GM19324 (cell line): Measurements from ENCODE around the gene NPHS1.
"Not testable (repeated sequence)": the region's sequence is repeated elsewhere in the genome, so short reads cannot be mapped to it uniquely, and the experiment has no call there.

Source experiments
- ATAC-seq: cut with Tn5 transposase; IDR thresholded peaks from one replicate; pipeline ENCODE4 v1.9.1; 2021; ENCODE audit warnings: mild to moderate bottlenecking, moderate library complexity; ENCODE audit not compliant: unreplicated experiment, low FRiP score

Gene NPHS1

DNA sequence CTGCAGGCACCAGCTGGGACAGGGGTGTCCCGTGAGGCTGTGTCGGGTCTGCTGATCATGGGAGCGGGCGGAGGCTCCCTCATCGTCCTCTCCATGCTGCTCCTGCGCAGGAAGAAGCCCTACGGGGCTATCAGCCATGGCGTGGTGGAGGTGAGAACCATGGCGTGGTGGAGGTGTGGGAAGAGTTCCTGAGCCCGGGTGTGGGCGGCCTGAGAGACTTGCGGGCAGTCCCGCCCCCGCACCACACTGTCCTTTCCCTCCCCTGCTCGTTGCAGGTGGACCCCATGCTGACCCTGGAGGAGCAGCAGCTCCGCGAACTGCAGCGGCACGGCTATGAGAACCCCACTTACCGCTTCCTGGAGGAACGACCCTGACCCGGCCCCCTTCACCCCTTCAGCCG, 26.8 kb upstream of the NPHS1 start:
- ATAC-seq: no peak

DNA sequence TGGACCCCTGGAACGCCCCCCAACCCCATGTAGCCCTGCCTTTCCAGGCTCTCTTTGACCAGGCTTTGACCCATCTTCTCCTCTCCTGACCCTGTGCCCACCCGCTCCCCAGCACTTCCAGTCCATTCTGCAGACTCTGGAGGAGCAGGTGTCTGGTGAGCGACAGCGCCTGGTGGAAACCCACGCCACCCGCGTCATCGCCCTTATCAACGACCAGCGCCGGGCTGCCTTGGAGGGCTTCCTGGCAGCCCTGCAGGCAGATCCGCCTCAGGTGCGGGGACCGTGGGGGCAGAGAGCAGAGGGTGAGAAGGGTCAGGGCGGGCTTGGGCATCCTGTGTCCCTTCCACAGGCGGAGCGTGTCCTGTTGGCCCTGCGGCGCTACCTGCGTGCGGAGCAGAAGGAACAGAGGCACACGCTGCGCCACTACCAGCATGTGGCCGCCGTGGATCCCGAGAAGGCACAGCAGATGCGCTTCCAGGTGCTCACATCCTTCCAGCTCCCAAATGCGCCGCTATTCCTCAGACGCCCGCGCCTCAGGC, 22.2 kb upstream of the NPHS1 start:
- no peak for ATAC-seq

DNA sequence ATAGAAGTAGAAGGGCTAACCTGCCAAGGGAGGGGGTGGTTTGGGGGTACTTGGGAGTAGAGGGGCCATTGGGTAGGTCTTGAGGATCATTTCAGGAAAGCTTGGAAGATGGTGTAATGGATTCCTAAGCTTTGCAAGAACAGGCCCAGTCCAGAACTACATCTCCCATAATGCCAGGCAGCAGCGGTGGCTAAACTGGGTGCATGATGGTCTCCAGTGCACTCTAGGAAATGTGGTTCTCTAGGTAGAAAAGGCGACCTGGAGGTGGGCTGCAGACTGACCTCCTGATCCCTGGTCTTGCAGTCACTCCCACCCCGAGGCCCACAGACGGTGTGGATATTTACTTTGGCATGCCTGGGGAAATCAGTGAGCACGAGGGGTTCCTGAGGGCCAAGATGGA, 19.9 kb upstream of the NPHS1 start:
- no peak for ATAC-seq

DNA sequence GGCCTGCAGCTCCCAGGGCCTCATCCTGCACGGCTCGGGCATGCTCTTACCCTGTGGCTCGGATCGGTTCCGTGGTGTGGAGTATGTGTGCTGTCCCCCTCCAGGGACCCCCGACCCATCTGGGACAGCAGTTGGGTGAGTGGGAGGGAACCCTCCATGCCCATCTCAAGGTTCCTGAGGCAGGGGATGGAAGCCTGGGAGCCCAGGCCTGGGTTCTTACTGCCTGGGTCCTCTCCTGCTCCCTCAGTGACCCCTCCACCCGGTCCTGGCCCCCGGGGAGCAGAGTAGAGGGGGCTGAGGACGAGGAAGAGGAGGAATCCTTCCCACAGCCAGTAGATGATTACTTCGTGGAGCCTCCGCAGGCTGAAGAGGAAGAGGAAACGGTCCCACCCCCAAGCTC, 19.3 kb upstream of the NPHS1 start:
- ATAC-seq: no peak

DNA sequence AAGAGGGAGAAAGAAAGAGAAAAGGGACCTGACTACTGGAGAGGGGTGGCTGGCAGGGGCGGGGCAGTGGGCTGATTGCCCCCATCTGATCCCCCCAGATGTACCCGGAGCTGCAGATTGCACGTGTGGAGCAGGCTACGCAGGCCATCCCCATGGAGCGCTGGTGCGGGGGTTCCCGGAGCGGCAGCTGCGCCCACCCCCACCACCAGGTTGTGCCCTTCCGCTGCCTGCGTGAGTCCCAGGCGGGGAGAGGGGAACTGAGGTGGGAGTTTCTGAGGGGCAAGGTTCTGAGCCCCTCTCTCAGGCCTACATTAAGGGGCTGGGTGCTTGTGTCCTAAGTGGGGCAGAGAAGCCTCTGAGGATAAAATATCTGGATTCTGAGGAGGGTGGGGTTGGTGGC, 18.5 kb upstream of the NPHS1 start:
- no peak for ATAC-seq

DNA sequence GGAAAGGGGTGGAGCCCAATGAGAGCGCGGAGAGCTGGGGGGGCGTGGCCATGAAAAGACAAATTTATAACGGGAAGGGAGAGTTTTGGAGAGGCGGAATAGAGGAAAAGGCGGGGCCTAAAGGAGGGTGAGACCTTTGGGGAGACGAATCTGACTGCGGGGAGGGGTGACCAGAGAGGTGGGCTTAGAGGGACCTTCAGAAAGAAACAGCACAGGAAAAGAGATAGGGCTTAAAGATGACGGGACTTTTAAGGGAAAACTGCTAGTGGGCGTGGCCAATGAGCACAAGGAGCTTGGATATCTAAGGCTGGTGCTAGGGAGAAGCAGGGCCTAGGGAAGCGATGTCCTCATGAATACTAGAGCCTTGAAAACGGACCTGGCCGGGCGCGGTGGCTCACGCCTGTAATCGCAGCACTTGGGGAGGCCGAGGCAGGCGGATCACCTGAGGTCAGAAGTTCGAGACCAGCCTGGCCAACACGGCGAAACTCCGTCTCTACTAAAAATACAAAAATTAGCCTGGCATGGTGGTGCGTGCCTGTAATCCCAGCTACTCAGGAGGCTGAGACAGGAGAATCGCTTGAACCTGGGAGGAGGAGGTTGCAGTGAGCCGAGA, 17.9 kb upstream of the NPHS1 start:
- not testable (repeated sequence) for ATAC-seq

DNA sequence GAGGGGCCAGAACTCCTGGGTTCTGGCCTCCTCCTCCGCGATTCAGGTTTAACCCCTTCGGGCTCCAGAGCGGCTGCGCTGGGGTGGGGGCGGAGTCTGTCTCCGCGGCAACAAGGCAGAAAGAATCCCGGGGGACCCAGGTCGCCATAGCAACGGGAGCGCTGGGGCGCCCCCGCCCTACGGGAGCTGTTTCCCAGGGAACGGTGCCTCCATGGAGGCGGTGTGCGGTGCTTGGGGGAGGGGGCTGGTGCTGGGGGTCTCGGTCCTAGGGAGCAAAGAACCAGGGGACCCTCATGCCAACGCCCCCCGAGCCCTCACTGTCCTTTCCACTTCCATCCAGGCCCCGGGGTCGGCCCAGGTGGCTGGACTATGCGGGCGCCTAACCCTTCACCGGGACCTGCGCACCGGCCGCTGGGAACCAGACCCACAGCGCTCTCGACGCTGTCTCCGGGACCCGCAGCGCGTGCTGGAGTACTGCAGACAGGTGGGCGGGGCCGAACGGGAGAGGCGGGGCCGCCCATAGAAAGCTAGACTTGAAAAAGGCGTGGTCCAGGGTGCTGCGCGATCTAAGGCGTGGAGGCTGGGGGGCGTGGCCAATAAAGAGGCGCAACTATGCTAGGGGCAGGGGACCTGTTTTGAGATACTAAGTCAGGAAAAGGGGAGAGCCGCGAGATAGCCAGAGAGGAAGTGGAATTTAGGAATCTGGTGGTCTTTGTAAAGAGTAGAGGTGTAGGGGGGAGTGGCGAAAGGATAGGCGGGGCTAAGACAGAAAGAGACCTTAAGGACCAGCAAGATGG, 17.2 kb upstream of the NPHS1 start:
- ATAC-seq: no peak

DNA sequence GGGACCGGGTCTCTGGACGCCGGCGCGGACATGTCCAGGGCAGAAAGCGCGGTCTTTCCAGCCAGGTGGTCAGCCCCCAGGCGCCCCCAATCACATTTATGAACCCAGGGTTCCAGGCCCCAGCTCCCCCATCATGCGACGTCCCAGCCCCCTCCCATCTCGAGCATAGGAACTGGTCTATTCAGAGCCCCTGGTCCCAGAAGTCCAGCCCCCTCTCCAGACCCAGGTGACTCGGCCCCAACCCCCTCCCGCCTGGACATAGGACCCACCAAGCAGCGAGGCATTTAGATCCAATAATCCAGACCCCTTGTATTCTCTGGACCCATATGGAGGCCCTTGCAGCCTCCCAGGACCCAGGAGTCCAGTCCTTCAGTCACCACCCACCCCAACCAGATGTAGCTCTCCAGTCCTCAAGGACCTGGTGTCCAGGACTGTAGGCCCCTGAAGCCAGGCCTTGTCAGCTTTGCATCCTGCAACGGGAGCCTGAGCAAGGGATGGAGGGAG, 16.6 kb upstream of the NPHS1 start:
- ATAC-seq: no peak

DNA sequence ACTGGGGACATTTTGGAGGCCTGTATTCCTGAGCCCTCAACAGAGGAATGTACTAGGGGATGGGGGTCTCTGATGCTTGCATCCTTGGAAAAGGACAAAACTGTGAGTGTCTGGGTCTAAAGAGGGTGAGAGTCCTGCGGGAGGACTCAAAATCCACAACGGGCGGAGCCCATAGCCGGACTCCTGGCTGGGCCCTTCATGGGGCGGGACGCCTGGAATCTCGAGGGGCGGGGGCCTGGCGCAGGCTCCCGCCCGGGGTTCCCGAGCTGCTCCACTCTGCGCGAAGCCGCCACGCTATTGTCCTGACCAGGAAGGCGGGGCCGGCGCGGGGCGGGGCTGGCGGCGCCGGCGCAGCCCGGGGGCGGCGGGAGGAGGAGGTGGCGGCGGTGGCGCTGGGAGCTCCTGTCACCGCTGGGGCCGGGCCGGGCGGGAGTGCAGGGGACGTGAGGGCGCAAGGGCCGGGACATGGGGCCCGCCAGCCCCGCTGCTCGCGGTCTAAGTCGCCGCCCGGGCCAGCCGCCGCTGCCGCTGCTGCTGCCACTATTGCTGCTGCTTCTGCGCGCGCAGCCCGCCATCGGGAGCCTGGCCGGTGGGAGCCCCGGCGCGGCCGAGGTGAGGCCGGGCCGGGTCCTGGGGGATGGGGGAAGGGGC, 16.0 kb upstream of the NPHS1 start, which contains the start of gene APLP1:
Gene APLP1 (plus strand): TSS at position 403 of the 651 bp plus-strand sequence. CDS start 63 bp downstream, at position 466.
- no peak for ATAC-seq

DNA sequence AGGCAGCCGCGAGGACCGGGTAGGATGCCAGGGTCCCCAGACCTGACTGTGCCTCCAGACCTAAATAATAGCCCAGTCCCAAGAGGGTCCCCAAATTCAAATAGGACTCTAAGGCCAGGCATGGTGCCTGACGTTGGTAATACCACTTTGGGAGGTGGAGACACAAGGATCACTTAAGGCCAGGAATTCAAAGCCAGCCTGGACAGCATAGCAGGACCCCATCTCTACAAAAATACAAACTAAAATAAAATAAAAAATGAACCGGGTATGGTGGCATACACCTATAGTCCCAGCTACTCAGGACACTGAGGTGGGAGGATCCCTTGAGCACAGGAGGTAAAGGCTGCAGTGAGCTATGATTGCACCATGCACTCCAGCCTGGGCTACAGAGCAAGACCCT, 10.7 kb upstream of the NPHS1 start:
- no peak for ATAC-seq

DNA sequence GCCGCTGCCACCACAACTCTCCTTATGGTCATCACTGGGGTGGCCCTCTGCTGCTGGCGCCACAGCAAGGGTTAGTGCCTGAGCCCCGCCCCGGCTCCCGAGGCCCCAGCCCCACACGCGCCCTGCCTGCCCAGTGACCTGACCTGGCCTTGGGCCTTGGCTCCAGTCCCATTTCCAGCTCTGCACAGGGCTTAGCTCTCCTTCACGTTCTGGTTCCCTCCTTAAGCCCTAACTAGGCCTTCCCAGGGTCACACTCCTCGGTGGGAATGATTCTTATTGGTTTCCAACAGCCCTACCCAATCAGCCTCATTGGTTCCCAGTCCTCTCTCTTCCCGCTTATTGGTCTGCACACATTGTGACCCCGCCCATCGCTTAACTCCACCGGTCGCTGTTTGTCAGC, 10.2 kb upstream of the NPHS1 start:
- ATAC-seq: no peak

DNA sequence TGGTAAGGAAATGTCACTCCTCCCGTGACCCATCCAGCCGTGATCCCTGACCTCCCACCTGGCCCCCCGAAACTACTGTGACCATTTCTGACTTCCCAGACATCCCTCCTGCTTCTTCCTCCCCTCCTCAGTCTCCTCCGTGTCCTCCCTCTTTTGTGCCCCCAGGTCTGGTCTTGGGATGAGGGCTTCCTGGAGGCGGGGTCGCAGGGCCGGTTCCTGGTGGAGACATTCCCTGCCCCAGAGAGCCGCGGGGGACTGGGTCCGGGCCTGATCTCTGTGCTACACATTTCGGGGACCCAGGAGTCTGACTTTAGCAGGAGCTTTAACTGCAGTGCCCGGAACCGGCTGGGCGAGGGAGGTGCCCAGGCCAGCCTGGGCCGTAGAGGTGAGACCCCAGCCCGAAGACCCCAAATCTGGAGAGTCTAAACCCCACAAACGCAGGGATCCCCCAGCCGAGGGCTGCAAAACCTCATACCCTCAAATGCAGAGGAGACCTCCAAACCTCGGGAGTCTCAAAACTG, 9.4 kb upstream of the NPHS1 start:
- ATAC-seq: no peak

DNA sequence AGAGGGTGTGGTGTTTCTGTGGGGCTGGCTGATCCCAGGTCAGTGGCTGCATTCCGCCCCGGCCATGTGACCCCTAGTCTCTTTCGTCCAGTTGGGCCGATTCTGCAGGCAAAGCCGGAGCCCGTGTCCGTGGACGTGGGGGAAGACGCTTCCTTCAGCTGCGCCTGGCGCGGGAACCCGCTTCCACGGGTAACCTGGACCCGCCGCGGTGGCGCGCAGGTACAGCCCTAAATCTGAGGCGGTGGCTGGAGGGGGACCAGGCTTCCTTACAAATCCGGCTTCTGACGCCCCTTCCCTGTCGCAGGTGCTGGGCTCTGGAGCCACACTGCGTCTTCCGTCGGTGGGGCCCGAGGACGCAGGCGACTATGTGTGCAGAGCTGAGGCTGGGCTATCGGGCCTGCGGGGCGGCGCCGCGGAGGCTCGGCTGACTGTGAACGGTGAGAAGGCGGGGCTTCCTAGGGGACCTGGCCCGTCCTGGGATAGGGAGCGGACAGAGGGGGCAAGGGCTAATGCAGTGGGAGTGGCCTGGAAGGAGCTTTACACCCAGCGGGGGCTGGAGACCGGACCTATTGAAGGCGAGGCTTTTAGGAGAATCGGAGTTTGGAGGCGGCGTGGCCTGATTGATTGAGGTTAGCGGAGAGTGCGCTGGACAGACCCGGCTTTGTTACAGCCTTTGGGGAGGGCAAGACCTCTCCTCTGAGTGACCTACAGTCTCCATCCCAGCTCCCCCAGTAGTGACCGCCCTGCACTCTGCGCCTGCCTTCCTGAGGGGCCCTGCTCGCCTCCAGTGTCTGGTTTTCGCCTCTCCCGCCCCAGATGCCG, 8.7 kb upstream of the NPHS1 start:
- no peak for ATAC-seq

DNA sequence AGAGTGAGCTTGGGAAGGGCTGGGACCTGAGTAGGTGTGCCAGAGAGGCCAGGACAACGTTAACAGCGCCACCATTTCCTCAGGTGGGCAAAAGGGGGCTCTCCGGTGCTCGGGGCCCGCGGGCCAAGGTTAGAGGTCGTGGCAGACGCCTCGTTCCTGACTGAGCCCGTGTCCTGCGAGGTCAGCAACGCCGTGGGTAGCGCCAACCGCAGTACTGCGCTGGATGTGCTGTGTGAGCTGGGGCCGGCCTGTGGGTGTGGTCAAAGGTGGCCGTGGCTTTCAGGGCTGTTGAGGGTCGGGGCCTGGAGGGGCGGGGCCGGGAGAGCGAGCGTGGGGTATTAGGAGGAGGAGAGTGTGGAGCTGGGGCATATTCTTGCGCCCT, 8.1 kb upstream of the NPHS1 start:
- no peak for ATAC-seq

DNA sequence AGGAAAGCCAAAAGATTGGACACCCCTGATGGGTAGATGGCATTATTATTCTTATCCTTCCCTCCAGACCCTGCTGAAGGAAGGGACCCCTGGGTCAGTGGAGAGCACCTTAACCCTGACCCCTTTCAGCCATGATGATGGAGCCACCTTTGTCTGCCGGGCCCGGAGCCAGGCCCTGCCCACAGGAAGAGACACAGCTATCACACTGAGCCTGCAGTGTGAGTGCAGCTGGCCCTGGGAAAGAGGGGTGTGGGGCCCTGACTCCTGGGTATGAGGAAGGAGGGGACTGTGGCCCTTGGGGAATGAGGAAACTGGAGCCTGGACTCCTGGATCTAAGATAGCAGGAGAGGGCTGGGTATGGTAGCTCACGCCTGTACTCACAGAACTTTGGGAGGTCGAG, 7.1 kb upstream of the NPHS1 start:
- no peak for ATAC-seq

DNA sequence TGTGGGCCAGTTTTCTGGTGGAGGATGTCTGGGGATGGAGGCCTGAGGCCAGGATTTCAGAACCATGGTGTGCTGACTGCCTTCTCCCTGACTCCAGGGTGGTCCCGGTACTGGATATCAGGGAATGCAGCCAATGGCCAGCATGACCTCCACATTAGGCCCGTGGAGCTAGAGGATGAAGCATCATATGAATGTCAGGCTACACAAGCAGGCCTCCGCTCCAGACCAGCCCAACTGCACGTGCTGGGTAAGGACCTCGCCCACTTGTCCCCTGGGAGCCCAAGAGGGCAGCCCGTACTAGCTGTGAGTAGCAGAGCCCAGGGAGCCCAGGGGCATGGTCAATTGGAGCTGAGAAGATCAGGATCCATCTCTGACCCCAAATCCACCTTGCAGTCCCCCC, 6.0 kb upstream of the NPHS1 start:
- ATAC-seq: no peak

DNA sequence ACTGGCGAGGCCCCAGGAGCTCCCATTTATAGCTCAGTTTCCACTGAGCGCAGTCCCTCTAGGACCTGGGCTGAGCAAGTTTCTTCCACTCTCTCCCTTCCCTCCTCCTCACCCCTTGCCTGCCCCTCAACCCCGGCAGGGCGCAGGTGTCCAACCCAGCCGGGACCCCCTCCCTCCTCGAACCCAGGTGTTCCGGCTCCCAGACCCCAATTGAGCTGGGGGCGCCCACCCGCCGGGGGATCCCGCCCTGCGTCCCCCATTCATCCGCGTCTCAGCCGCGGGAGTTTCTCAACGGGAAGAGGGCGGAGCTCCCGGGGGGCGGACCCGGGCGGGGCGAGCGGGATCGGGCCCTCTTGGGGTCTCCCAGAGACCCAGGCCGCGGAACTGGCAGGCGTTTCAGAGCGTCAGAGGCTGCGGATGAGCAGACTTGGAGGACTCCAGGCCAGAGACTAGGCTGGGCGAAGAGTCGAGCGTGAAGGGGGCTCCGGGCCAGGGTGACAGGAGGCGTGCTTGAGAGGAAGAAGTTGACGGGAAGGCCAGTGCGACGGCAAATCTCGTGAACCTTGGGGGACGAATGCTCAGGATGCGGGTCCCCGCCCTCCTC, 4.3 kb upstream of the NPHS1 start, which contains the start of gene KIRREL2:
Gene KIRREL2 (plus strand): TSS at position 366 of the 604 bp plus-strand sequence. CDS start 209 bp downstream, at position 575.
- no peak for ATAC-seq

DNA sequence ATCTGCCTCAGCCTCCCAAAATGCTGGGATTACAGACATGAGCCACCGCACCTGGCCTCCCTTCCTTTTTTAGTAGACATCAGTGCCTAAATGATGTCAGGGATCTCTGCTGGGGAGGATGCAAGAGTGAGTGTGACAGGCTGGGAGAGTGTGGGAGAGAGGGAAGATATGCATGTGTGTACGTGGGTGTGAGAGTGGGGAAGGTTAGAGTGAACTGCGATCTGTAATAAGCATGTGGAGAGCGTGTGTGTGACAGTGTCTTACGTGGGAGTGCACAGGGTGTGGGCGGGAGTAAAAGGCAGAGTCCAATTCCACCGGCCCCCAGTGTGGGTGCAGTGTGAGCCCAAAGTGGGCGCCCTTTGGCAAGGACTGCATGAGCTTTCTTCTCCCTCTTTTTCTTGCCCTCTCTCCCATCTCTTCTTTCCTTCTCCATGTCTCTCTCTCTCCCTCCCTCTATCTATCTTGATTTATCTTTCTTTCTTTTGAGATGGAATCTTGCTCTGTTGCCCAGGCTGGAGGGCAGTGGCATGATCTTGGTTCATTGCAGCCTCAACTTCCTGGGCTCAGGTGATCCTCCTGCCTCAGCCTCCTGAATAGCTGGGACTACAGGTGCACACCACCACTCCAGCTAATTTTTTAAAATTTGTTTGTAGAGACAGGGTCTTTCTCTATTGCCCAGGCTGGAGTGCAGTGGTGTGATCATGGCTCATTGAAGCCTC, 893 bp upstream of the NPHS1 start:
- no peak for ATAC-seq
